AG10803 (cell line): ENCODE results near the gene FBXL2.

Experiments used
- DNase-seq: peaks from one replicate; pipeline ENCODE4 v3.0.0; 2010; ENCODE audit warnings: low read depth
- H3K4me3 ChIP-seq: 2 replicates; pipeline ENCODE4 v1.5.1; 2011; ENCODE audit warnings: mild to moderate bottlenecking, low read length, control low read depth
- CTCF ChIP-seq: conservative IDR thresholded peaks from 2 replicates; pipeline ENCODE4 v1.5.1; 2011; ENCODE audit warnings: mild to moderate bottlenecking, low read length, control low read depth, inconsistent platforms

Gene FBXL2

GRCh38 chr3:33238923-33239322, 38.3 kb upstream of the FBXL2 start:
- no peak for DNase-seq
- no peak overlapping the region for H3K4me3 ChIP-seq
- no peak for TF ChIP-seq CTCF

GRCh38 chr3:33240261-33240660, 37.0 kb upstream of the FBXL2 start:
- TF ChIP-seq CTCF: no peak
- no peak for DNase-seq
- H3K4me3 ChIP-seq: no peak overlapping the region

GRCh38 chr3:33246786-33247185, 30.5 kb upstream of the FBXL2 start:
- no peak overlapping the region for H3K4me3 ChIP-seq
- TF ChIP-seq CTCF: no peak
- DNase-seq: no peak

GRCh38 chr3:33250712-33251111, 26.5 kb upstream of the FBXL2 start:
- DNase-seq: peak; percentile 0
- H3K4me3 ChIP-seq: no peak overlapping the region
- no peak for TF ChIP-seq CTCF

- H3K4me3 ChIP-seq: no peak overlapping the region
- TF ChIP-seq CTCF: no peak
- no peak for DNase-seq
These were observed 21.0 kb upstream of the FBXL2 start for GRCh38 chr3:33256249-33256648.

- no peak for DNase-seq
- no peak for TF ChIP-seq CTCF
- no peak overlapping the region for H3K4me3 ChIP-seq
These were observed 17.1 kb upstream of the FBXL2 start for GRCh38 chr3:33260104-33260503.

GRCh38 chr3:33269385-33269784, 7.9 kb upstream of the FBXL2 start:
- no peak for DNase-seq
- TF ChIP-seq CTCF: no peak
- H3K4me3 ChIP-seq: no peak overlapping the region
